Epidermal melanocyte (primary cell): ENCODE data around the gene ZNF580.

Experiments
- DNase-seq: peaks from one replicate; pipeline ENCODE4 v3.0.0; 2011; ENCODE audit warnings: low spot score; ENCODE audit not compliant: insufficient read length

Gene ZNF580

DNA sequence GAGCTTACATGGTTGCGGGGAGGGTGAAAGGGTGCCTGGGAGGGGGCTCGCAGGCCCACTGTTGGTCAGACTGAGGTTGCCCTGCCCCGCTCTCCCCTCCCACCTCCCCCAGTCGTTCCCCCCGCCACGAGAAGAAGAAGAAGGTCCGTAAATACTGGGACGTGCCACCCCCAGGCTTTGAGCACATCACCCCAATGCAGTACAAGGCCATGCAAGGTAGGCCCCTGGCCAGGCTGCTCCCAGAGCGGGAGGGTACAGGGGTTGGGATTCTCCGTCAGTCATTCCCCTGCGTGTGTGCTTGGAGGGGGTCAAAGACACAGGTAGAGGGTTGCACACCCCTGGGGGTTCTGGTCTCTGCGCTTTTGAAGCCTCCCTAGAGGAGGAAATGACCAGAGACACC is 19.6 kb downstream of the ZNF580 start:
- DNase-seq: no peak

- DNase-seq: no peak
These were observed 20.2 kb downstream of the ZNF580 start for GRCh38 chr19:55660991-55661390.

DNA sequence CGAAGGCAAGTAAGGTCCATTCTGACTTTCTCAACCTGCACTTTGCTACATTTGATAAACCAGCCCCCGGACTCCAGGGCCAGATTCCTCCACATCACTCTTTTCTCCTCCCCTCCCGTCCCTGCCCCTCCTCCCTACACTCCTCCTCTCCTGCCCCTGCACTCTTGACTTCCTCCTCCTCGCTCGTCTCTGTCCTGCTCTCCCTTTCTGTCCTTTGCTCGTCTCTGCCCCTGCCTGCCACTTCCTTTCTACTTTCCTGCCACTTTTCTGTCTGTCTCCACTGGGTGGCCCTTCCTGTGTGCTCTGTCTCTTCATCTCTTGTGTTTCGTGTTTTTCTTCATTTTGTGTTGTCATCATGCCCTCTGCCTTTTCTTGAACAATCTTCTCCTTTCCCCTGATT is 21.0 kb downstream of the ZNF580 start:
- no peak for DNase-seq

- no peak for DNase-seq
These were observed 23.2 kb downstream of the ZNF580 start for GRCh38 chr19:55663846-55664536.

GRCh38 chr19:55666343-55667005 is 25.7 kb downstream of the ZNF580 start:
- DNase-seq: no peak

- DNase-seq: no peak
These were observed 26.2 kb downstream of the ZNF580 start for GRCh38 chr19:55667006-55667381.

DNA sequence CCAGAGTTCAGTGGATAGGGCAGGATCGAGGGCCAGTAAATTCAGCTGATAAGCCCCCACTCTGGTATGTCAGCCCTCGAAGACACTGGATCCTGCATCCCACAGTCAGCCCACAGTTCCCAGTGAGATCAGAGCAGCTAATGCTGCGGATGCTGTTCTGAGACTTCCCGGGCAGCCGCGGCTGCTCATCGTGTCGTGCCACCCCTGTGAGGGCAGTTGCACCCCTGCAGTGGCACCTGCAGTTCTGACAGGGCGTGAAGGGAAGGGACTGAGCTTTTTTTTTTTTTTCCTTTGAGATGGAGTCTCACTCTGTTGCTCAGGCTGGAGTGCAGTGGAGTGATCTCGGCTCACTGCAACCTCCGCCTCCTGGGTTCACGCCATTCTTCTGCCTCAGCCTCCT is 26.7 kb downstream of the ZNF580 start:
- DNase-seq: no peak

DNA sequence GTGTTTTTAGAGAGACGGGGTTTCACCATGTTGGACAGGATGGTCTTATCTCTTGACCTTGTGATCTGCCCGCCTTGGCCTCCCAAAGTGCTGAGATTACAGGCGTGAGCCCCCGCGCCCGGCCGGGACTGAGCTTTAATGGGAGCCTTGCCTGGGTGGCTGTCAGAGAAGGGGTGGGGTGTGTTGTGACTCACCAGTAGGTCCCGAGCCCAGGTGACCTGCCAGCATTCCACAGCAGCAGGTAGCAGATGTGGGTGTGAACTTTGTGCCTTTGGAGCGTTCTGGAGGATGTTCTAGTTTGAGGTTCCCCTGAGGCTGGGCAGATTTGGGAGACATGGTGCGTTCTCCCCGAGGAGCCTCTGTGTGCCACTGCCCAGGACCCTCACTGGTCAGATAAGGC is 27.2 kb downstream of the ZNF580 start:
- no peak for DNase-seq

DNA sequence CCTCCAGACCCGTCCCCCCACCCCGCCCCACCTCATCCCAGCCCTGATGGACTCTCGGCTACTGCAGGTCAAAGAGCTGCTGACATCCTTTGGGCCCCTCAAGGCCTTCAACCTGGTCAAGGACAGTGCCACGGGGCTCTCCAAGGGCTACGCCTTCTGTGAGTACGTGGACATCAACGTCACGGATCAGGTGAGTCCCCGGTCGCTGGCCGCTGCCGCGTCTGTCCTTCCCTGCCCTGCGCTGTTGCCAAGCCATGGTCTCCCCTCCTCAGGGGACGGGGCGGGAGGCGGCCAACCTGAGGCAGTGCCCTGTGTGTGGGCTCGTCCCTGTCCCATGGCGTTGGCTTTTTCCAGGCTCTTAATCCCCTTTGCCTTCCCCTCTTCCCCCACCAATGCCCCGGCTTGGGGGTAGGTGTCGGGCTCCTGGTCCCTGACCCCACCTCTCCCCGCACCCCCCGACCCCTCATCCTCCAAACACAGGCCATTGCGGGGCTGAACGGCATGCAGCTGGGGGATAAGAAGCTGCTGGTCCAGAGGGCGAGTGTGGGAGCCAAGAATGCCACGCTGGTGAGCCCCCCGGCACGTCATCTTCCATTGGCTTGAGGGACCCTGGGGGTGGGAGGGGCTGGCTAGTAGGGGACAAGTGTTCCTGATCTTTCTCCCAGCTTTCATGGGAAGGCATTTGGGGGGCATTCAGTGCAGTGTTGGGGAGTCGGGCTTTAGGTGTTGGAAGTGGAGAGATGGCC is 28.0 kb downstream of the ZNF580 start:
- DNase-seq: no peak

DNA sequence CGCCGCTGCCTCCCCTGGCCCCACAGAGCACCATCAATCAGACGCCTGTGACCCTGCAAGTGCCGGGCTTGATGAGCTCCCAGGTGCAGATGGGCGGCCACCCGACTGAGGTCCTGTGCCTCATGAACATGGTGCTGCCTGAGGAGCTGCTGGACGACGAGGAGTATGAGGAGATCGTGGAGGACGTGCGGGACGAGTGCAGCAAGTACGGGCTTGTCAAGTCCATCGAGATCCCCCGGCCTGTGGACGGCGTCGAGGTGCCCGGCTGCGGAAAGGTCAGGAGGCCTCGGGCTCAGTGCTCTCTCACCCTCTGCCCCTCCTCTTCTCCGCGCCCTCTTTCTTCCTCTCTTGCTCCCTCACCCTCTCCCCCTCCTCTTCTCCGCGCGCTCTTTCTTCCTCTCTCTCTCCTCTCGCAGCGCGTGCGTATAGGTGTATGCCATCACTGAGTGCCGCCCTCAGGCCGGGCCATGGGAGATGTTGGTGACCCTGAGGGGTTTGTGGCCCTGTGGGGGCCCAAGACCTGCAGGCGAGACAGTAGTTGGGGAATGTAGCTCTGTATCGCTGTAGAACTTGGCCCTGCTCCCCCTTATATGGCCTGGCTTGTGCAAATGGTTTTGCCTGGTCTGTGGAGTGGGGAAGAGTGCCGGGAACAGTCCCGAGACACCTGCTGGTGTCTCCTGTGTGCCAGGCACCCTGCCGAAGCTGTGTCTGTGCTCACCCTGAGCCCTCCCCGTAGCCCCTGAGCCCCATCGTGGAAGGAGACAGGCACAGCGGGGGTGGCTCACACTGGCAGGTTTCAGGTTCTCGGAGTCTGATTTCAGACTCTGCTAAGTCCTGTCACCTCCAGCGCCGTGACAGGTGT is 28.8 kb downstream of the ZNF580 start:
- no peak for DNase-seq

GRCh38 chr19:55670280-55671053 is 29.7 kb downstream of the ZNF580 start:
- DNase-seq: no peak

GRCh38 chr19:55671054-55671378 is 30.2 kb downstream of the ZNF580 start:
- no peak for DNase-seq

DNA sequence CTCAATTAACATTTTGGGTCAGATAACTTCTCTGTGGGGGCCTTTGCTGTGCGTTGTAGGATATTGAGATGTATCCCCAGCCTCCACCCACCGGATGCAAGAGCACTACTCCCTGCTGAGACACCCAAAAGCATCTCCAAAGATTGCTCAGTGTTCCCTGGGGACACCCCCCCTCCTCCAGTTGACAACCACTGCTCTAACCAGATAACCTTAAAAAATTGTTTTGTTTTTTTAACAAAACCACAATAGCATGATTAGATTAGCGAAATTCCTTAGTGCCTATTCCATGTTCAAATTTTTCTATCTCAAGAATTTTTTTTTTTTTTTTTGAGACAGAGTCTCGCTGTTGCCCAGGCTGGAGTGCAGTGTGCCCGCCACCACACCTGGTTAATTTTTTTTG is 31.6 kb downstream of the ZNF580 start:
- DNase-seq: no peak

- no peak for DNase-seq
These were observed 32.7 kb downstream of the ZNF580 start for GRCh38 chr19:55673465-55673864.

DNA sequence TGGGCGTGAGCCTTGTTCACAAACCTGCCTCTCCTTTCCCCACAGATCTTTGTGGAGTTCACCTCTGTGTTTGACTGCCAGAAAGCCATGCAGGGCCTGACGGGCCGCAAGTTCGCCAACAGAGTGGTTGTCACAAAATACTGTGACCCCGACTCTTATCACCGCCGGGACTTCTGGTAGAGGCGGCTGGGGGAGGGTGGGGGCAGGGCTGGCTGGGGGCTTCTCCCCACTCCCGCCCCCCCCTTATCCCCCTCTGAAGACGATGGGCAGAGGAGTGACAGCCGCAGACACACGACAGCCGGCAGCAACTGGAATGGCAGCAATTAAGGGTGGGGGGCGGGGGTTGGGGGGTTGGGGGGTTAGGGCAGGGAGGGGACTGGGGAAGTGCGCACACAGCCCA is 33.1 kb downstream of the ZNF580 start:
- no peak for DNase-seq

DNA sequence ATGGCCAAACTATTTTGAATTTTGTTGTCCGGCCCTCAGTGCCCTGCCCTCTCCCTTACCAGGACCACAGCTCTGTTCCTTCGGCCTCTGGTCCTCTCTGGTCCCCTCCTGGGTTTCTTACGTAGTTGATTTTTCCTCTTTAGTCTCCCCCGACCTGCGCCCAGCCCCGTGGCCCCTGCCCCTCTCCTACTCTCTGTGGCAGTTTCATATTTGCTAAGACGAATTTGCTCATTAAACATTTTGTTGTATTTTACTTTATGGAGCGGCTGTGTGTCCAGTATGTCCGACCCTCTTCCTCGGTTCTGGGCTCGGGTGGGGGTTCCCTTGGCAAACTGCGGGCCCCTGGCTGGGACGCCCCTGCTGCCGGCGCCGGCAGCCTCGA is 33.6 kb downstream of the ZNF580 start:
- no peak for DNase-seq

GRCh38 chr19:55674841-55675660 is 34.2 kb downstream of the ZNF580 start, which contains the start of gene EPN1:
TSS of gene EPN1 (plus strand) at chr19:55675226. CDS start at chr19:55678628, 3,402 bp downstream.
- peak; percentile 100 for DNase-seq

DNA sequence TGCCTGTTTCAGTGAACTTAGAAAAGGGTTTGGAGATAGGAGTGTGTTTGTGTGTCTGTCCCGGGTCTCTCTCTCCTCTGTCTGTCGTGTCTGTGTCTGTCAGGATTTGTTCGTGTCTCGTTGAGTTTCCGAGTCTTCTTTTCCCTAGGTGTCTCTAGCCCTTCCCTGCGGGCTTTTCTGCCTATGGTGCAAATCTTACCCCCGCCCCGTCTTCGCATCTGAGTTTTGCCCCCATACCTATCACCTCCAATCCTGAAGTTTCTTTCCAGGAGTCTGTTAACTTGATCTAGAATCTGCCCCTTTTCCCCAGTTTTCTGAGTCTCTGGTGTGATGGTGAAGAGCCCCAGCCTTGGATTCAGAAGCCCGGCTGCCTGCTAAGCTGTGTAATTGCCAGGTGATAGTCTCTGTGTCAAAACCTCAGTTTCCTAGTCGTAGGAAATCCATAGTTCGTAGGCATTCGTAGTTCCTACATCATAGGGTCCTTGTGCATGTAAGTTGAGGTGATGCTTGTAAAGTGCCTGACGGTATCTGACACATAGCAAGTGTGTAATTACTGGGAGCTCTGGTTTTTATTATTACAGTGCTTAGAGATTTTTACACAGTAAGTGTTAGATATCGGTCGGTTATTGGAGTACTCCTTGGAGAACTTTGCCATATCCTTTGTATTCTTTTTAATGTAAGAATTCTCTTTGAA is 35.0 kb downstream of the ZNF580 start:
- DNase-seq: no peak

DNA sequence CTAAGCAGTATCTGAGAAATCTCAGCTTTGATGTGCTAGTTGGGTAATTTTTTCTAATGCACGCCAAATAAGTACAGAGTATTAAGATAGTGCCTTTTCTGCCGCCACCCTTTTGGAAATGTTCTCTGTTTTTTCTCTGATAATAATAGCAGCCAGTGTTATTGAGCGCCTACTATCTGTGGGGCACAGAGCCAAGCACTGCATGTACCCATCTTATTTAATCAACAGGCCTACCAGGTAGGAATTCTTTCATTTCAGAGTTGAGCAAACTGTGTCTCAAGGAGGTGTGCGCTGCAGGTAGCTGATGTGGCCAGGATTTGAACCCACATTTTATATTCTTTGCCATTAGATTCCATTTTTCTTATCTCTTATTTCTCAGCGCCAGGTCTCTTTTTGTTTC is 35.6 kb downstream of the ZNF580 start:
- DNase-seq: no peak
